Activated T-helper 17 cell treated with anti-CD3 and anti-CD28 coated beads, Interleukin-2, amount 50 U/mL, for 72 hours (primary cell): ENCODE results near the gene HOXB5. TPM values are rescaled to one million over a fixed set of nuclear protein-coding genes. Genes with fewer than 3 reads are reported as not detected.

ENCODE experiments used
- ATAC-seq: fragments of 150-1000 bp; cut with Tn5 transposase; replicated peaks from 2 replicates; pipeline ENCODE4 v1.10.0; 2021; ENCODE audit warnings: mild to moderate bottlenecking, moderate library complexity
- H3K27ac Mint-ChIP-seq: one replicate; pipeline ENCODE4 v1.8.0; 2022; ENCODE audit warnings: mixed read lengths
- H3K27me3 Mint-ChIP-seq: one replicate; pipeline ENCODE4 v1.8.0; 2022; ENCODE audit warnings: mixed read lengths
- H3K36me3 Mint-ChIP-seq: one replicate; pipeline ENCODE4 v1.8.0; 2022; ENCODE audit warnings: low read depth, mild to moderate bottlenecking, mixed read lengths
- H3K4me1 Mint-ChIP-seq: one replicate; pipeline ENCODE4 v1.8.0; 2022; ENCODE audit warnings: mixed read lengths
- H3K4me3 Mint-ChIP-seq: one replicate; pipeline ENCODE4 v1.8.0; 2022; ENCODE audit warnings: mild to moderate bottlenecking, mixed read lengths
- H3K9me3 Mint-ChIP-seq: one replicate; pipeline ENCODE4 v1.8.0; 2022; ENCODE audit warnings: mixed read lengths
- total RNA-seq, 2 donors: library from RNA; stranded (reverse); gene quantifications; one replicate each; pipeline ENCODE4 v1.2.3, GENCODE V29; 2022

HOXB5 gene
- total RNA-seq, 2 donors from 2014 or later = not detected

- Mint-ChIP-seq H3K27me3 (peaks cover 7% of the 10 kb centered on the region), H3K9me3 (no peaks in the 10 kb centered on the region), H3K27ac (no peak overlapping the region), H3K4me1 (no peaks in the 10 kb centered on the region), H3K36me3 (no peaks in the 10 kb centered on the region), H3K4me3 (no peak overlapping the region)
- ATAC-seq = no peak
These were observed 27.5 kb downstream of the HOXB5 start for GRCh38 chr17:48565925-48566710.

- no peaks in the 10 kb centered on the region for H3K9me3 Mint-ChIP-seq
- H3K4me1 Mint-ChIP-seq = no peaks in the 10 kb centered on the region
- H3K4me3 Mint-ChIP-seq = no peak overlapping the region
- H3K36me3 Mint-ChIP-seq = no peaks in the 10 kb centered on the region
- peaks cover 7% of the 10 kb centered on the region for H3K27me3 Mint-ChIP-seq
- no peak overlapping the region for H3K27ac Mint-ChIP-seq
- no peak for ATAC-seq
These were observed 28.5 kb downstream of the HOXB5 start for GRCh38 chr17:48565022-48565554.

- ATAC-seq = no peak
- Mint-ChIP-seq H3K36me3 (no peaks in the 10 kb centered on the region), H3K27ac (no peak overlapping the region), H3K4me1 (no peaks in the 10 kb centered on the region), H3K9me3 (no peaks in the 10 kb centered on the region), H3K4me3 (no peak overlapping the region), H3K27me3 (peaks cover 5% of the 10 kb centered on the region)
These were observed 29.2 kb downstream of the HOXB5 start for GRCh38 chr17:48564188-48565021.

- Mint-ChIP-seq H3K27ac (no peak overlapping the region), H3K4me1 (no peaks in the 10 kb centered on the region), H3K4me3 (no peak overlapping the region), H3K36me3 (no peaks in the 10 kb centered on the region), H3K9me3 (no peaks in the 10 kb centered on the region), H3K27me3 (no peaks in the 10 kb centered on the region)
- no peak for ATAC-seq
These were observed 29.8 kb downstream of the HOXB5 start for GRCh38 chr17:48563867-48564187.

GRCh38 chr17:48563385-48563838, 30.2 kb downstream of the HOXB5 start:
- Mint-ChIP-seq H3K36me3 (no peaks in the 10 kb centered on the region), H3K4me3 (no peak overlapping the region), H3K27me3 (peaks cover 4% of the 10 kb centered on the region), H3K4me1 (no peaks in the 10 kb centered on the region), H3K9me3 (no peaks in the 10 kb centered on the region), H3K27ac (no peak overlapping the region)
- ATAC-seq = no peak

- Mint-ChIP-seq H3K27me3 (peaks cover 4% of the 10 kb centered on the region), H3K4me3 (no peak overlapping the region), H3K36me3 (no peaks in the 10 kb centered on the region), H3K9me3 (no peaks in the 10 kb centered on the region), H3K27ac (no peak overlapping the region), H3K4me1 (no peaks in the 10 kb centered on the region)
- ATAC-seq = no peak
These were observed 30.6 kb downstream of the HOXB5 start for GRCh38 chr17:48562934-48563333.

- Mint-ChIP-seq H3K4me1 (no peaks in the 10 kb centered on the region), H3K4me3 (no peak overlapping the region), H3K27ac (no peak overlapping the region), H3K36me3 (no peaks in the 10 kb centered on the region), H3K9me3 (no peaks in the 10 kb centered on the region), H3K27me3 (peaks cover 4% of the 10 kb centered on the region)
- ATAC-seq = no peak
These were observed 31.4 kb downstream of the HOXB5 start for GRCh38 chr17:48561884-48562810.

GRCh38 chr17:48559840-48560817, 33.5 kb downstream of the HOXB5 start:
- H3K36me3 Mint-ChIP-seq = no peaks in the 10 kb centered on the region
- ATAC-seq = no peak
- no peak overlapping the region for H3K27ac Mint-ChIP-seq
- H3K4me1 Mint-ChIP-seq = peaks cover 4% of the 10 kb centered on the region
- peaks cover 13% of the 10 kb centered on the region for H3K27me3 Mint-ChIP-seq
- no peaks in the 10 kb centered on the region for H3K9me3 Mint-ChIP-seq
- H3K4me3 Mint-ChIP-seq = no peak overlapping the region

GRCh38 chr17:48559122-48559839, 34.3 kb downstream of the HOXB5 start:
- ATAC-seq = no peak
- H3K4me1 Mint-ChIP-seq = peaks cover 5% of the 10 kb centered on the region
- peaks cover 13% of the 10 kb centered on the region for H3K27me3 Mint-ChIP-seq
- H3K4me3 Mint-ChIP-seq = no peak overlapping the region
- H3K9me3 Mint-ChIP-seq = no peaks in the 10 kb centered on the region
- H3K36me3 Mint-ChIP-seq = no peaks in the 10 kb centered on the region
- no peak overlapping the region for H3K27ac Mint-ChIP-seq

- H3K27me3 Mint-ChIP-seq = peaks cover 13% of the 10 kb centered on the region
- H3K4me3 Mint-ChIP-seq = no peak overlapping the region
- no peaks in the 10 kb centered on the region for H3K36me3 Mint-ChIP-seq
- H3K9me3 Mint-ChIP-seq = no peaks in the 10 kb centered on the region
- no peak for ATAC-seq
- no peak overlapping the region for H3K27ac Mint-ChIP-seq
- peaks cover 5% of the 10 kb centered on the region for H3K4me1 Mint-ChIP-seq
These were observed 34.8 kb downstream of the HOXB5 start for GRCh38 chr17:48558831-48559121.

- no peak for ATAC-seq
- no peaks in the 10 kb centered on the region for H3K36me3 Mint-ChIP-seq
- no peak overlapping the region for H3K4me3 Mint-ChIP-seq
- peaks cover 5% of the 10 kb centered on the region for H3K4me1 Mint-ChIP-seq
- H3K27ac Mint-ChIP-seq = no peak overlapping the region
- no peaks in the 10 kb centered on the region for H3K9me3 Mint-ChIP-seq
- H3K27me3 Mint-ChIP-seq = peaks cover 13% of the 10 kb centered on the region
These were observed 35.3 kb downstream of the HOXB5 start for GRCh38 chr17:48558057-48558830.

- Mint-ChIP-seq H3K4me1 (peaks cover 5% of the 10 kb centered on the region), H3K27me3 (peaks cover 13% of the 10 kb centered on the region), H3K36me3 (no peaks in the 10 kb centered on the region), H3K27ac (no peak overlapping the region), H3K9me3 (no peaks in the 10 kb centered on the region), H3K4me3 (no peak overlapping the region)
- ATAC-seq = no peak
These were observed 36.8 kb downstream of the HOXB5 start for GRCh38 chr17:48556576-48557401.
